Endothelial cell of umbilical vein (primary cell): ENCODE data around the gene MMP24. TPM values are rescaled to one million over a fixed set of nuclear protein-coding genes. Genes with fewer than 3 reads are reported as not detected.

Experiments used
- BruUV-seq: library from RNA; stranded (reverse); fragments of 400-500 nt; replicated peaks from 2 replicates; lab custom pipeline; 2021; lab: Mats Ljungman, UMichigan
- CTCF ChIA-PET: fragments of 300-600, 350-600 bp; sonication (Branson Sonifier 250); formaldehyde crosslinking; loops from one replicate; lab custom pipeline; 2021; ENCODE audit warnings: antibody characterized with exemption, inconsistent platforms; lab: Charles Lee
- POLR2A ChIA-PET: fragments of 300-600, 350-600 bp; sonication (Branson Sonifier 250); formaldehyde crosslinking; loops from one replicate; lab custom pipeline; 2021; ENCODE audit warnings: antibody characterized with exemption, inconsistent platforms; lab: Charles Lee
- DNase-seq: peaks from one replicate; pipeline ENCODE4 v3.0.0-alpha.2; 2011; ENCODE audit warnings: low read depth, low spot score
- FAIRE-seq: peaks from 2 replicates; lab custom pipeline; 2011; peaks lifted over from hg19 to GRCh38; lab: Jason Lieb, UNC
- H2AFZ ChIP-seq: 2 replicates; pipeline ENCODE4 v1.6.0; 2012; ENCODE audit warnings: low read depth, low read length, control low read depth, inconsistent platforms
- H3K27ac ChIP-seq: 2 replicates; pipeline ENCODE4 v1.5.1; 2011; ENCODE audit warnings: low read depth, mild to moderate bottlenecking, control low read depth, low read length, moderate library complexity; ENCODE audit not compliant: insufficient read depth
- H3K27me3 ChIP-seq, 2 experiments: 2 replicates each; pipeline versions ENCODE4 v1.6.0 to v1.6.1; 2011; ENCODE audit warnings: low read length in 2 of 2, mixed read lengths in 1 of 2; ENCODE audit not compliant: control insufficient read depth in 2 of 2, insufficient read depth in 2 of 2
- H3K36me3 ChIP-seq, 2 experiments: 2 replicates in 1 of 2; 3 replicates in 1 of 2; pipeline ENCODE4 v1.5.1; 2011; ENCODE audit warnings: low read length in 2 of 2, mild to moderate bottlenecking in 1 of 2, moderate library complexity in 1 of 2; ENCODE audit not compliant: control insufficient read depth in 2 of 2, insufficient read depth in 2 of 2; ENCODE audit errors: extremely low read depth in 1 of 2
- H3K4me1 ChIP-seq: 3 replicates; pipeline ENCODE4 v1.5.1; 2011; ENCODE audit warnings: mild to moderate bottlenecking, low read length; ENCODE audit not compliant: control insufficient read depth, insufficient read depth; ENCODE audit errors: extremely low read depth
- H3K4me2 ChIP-seq: 2 replicates; pipeline ENCODE4 v1.6.1; 2011; ENCODE audit warnings: low read length, control low read depth, mixed read lengths; ENCODE audit not compliant: insufficient read depth
- H3K4me3 ChIP-seq, 3 experiments: fragments of 200-600 bp in 1 of 3; sonication (generic), shearing (Covaris generic) in 1 of 3; replicated peaks in 1 of 3; 2 replicates each; pipeline ENCODE4 v1.5.1; 2011 to 2016; ENCODE audit warnings: control low read depth in 3 of 3, low read length in 3 of 3, mild to moderate bottlenecking in 2 of 3, inconsistent platforms in 1 of 3, low read depth in 1 of 3, moderate library complexity in 1 of 3; ENCODE audit not compliant: insufficient read depth in 1 of 3
- H3K79me2 ChIP-seq: 2 replicates; pipeline ENCODE4 v1.6.0; 2012; ENCODE audit warnings: low read length, inconsistent platforms; ENCODE audit not compliant: control insufficient read depth, insufficient read depth
- H3K9ac ChIP-seq: replicated peaks from 2 replicates; pipeline ENCODE3; 2011; ENCODE audit warnings: low read length, control low read depth; ENCODE audit not compliant: insufficient read depth; ENCODE audit errors: extremely low read depth
- H3K9me1 ChIP-seq: replicated peaks from 3 replicates; pipeline ENCODE4 v1.6.0; 2011; ENCODE audit warnings: mild to moderate bottlenecking, low read length; ENCODE audit not compliant: control insufficient read depth, insufficient read depth; ENCODE audit errors: extremely low read depth
- H3K9me3 ChIP-seq: replicated peaks from 2 replicates; pipeline ENCODE4 v1.5.1; 2012; ENCODE audit warnings: low read length, inconsistent platforms; ENCODE audit not compliant: control insufficient read depth, insufficient read depth
- H4K20me1 ChIP-seq: replicated peaks from 2 replicates; pipeline ENCODE3; 2011; ENCODE audit warnings: mild to moderate bottlenecking, low read length; ENCODE audit not compliant: control insufficient read depth, insufficient read depth; ENCODE audit errors: extremely low read depth
- EZH2 ChIP-seq: IDR thresholded peaks from 2 replicates; pipeline ENCODE4 v1.6.1; 2012; ENCODE audit warnings: borderline replicate concordance, low read depth, mild to moderate bottlenecking, moderate library complexity, low read length, inconsistent platforms; ENCODE audit not compliant: severe bottlenecking
- FOS ChIP-seq: IDR thresholded peaks from 2 replicates; pipeline ENCODE4 v1.6.1; 2011; ENCODE audit warnings: mild to moderate bottlenecking, low read length, moderate library complexity, borderline replicate concordance; ENCODE audit not compliant: insufficient read depth
- GATA2 ChIP-seq: IDR thresholded peaks from 2 replicates; pipeline ENCODE4 v1.7.0; 2011; ENCODE audit warnings: low read depth, mild to moderate bottlenecking, moderate library complexity, mixed read lengths, low read length; ENCODE audit not compliant: insufficient read length, insufficient read depth
- JUN ChIP-seq: IDR thresholded peaks from 2 replicates; pipeline ENCODE4 v1.6.1; 2011; ENCODE audit warnings: borderline replicate concordance, low read depth; ENCODE audit not compliant: insufficient read length, insufficient read depth
- MYC ChIP-seq: IDR thresholded peaks from one replicate; pipeline ENCODE4 v1.6.1; 2011; ENCODE audit warnings: mild to moderate bottlenecking, low read depth, low read length
- POLR2A ChIP-seq: IDR thresholded peaks from 2 replicates; pipeline ENCODE4 v1.6.1; 2012; ENCODE audit warnings: low read depth, mild to moderate bottlenecking, control low read depth, low read length
- POLR2AphosphoS5 ChIP-seq: IDR thresholded peaks from 2 replicates; pipeline ENCODE4 v1.6.1; 2012; ENCODE audit warnings: low read depth, mild to moderate bottlenecking, control low read depth, low read length, moderate library complexity; ENCODE audit not compliant: insufficient read depth
- dilution Hi-C: fragments of 300-500 bp; cut with MboI; formaldehyde crosslinking; loops from one replicate; pipeline ENCODE4 v1.15.0; 2019; ENCODE audit warnings: low sequenced_read_pairs; ENCODE audit not compliant: extremely low pct_ligation_motif_present
- intact Hi-C: fragments of 100-400 bp; cut with micrococcal nuclease; formaldehyde crosslinking; loops from one replicate; pipeline ENCODE4 v1.10.0; 2022
- polyA plus RNA-seq, 4 experiments: library from polyadenylated mRNA; depleted of rRNA in 3 of 4; stranded (reverse) in 3 of 4; unstranded in 1 of 4; fragments of >200 nt; gene quantifications; 2 replicates each; pipeline versions ENCODE4 v1.2.1 to v1.2.3, GENCODE V29; 2011 to 2012; ENCODE audit warnings: missing spikeins in 1 of 4
- total RNA-seq: library from RNA; stranded (reverse); gene quantifications from 2 replicates; pipeline ENCODE4 v1.2.3, GENCODE V29; 2021
- TF ChIP-seq, protein P1 (sequence below), 2 donors: IDR thresholded peaks; 1 replicate in 1 of 2; 2 replicates in 1 of 2; pipeline ENCODE4 v1.5.1; 2011; ENCODE audit warnings: low read length in 2 of 2, mild to moderate bottlenecking in 2 of 2, moderate library complexity in 2 of 2, control low read depth in 1 of 2, inconsistent platforms in 1 of 2, low read depth in 1 of 2; ENCODE audit not compliant: insufficient read depth in 1 of 2; ENCODE audit errors: extremely low read depth in 1 of 2

The MMP24 gene
- total and polyA plus RNA-seq, 2 donors (not counting 3 experiments of a cell fraction or from before 2014, with no cell fraction given), result 0.27 to 0.54 TPM

DNA sequence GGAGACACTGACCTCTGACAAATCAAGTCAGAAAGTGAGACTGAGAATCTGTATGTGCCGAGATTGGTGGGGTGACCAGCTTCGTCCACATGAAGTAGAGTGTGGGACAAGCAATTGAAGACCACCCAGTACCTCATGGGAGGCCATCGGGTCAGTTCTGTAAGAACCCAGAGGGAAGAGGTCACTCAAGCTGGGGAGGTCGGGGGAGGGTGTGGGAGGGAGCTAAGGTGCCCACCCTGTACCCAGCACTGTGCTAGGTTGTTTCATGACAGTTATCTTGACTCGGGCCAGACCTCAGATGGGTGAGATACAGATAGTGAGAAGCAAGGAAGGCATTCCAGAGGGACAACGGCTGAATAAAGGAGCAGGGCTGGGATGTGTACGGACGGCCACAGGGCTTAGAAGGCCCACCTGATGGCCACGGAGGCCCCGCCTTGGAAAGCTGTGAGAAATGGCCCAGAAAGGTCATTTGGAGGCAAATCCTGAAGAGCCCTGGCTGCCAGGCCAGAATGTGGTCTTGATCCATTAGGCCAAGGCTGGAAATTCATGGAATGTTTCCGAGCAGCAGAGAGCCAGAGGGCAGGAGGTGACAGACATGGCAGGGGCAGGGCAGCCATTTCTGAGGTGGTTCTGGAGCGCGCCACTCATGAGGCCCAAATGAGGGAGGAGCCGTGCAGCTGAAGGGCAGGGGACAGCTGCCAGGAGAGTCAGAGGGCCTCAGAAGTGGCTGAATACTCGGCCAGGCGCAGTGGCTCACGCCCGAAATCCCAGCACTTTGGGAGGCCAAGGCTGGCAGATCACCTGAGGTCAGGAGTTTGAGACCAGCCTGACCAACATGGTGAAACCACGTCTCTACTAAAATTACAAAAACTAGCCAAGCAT, 43.8 kb downstream of the MMP24 start:
- FAIRE-seq, result no peak
- POLR2A ChIA-PET, result no interaction called here
- H3K9ac ChIP-seq, result no peak overlapping the region

DNA sequence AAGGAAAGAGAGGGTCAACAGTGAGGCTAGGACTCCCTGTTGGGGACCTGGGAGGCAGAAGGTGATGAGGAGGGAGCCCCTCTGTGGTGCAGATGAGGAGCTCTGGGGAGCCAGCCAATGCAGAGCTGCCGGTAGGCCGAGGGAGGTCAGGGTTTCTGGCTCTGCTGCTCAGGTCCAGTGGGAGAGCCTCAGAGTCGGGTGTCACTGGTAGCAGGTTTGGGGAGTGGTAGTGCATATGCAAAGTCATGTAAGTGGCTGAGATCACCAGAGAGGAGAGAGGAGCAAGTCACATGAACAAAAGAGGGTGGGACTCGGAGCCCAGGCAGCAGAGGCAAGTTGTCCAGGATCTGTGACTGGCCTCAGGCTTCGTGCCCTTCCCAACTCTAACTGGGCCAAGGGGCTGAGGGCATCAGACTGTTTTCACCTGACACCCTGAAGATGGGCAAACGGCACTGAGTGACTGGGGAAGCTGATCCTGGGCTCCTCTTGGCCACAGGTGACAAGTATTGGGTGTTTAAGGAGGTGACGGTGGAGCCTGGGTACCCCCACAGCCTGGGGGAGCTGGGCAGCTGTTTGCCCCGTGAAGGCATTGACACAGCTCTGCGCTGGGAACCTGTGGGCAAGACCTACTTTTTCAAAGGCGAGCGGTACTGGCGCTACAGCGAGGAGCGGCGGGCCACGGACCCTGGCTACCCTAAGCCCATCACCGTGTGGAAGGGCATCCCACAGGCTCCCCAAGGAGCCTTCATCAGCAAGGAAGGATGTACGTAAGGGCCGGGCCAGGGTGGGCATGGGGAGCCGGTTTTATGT, 44.8 kb downstream of the MMP24 start:
- H3K9ac ChIP-seq, result no peak overlapping the region
- H3K9me3 ChIP-seq, result no peaks in the 10 kb centered on the region
- H3K4me2 ChIP-seq, result no peak overlapping the region
- no TSS peak for BruUV-seq
- H2AFZ ChIP-seq, result no peak overlapping the region
- intact Hi-C loops, result no loop called here
- no peaks in the 10 kb centered on the region for H4K20me1 ChIP-seq
- DNase-seq (no peak), FAIRE-seq (no peak)
- ChIA-PET CTCF (interaction anchor here (2.5 to 11.4 kb wide), 3 partner anchors 125 to 176 kb away, joined by 7 to 177 read pairs (median 118); partner anchors contain the start of genes EDEM2 and GDF5), POLR2A (no interaction called here)
- H3K36me3 ChIP-seq, result peaks cover 0 to 4% of the 10 kb centered on the region in 2 experiments
- TF ChIP-seq EZH2 (no peak), POLR2AphosphoS5 (no peak), GATA2 (no peak), JUN (no peak), FOS (no peak)
- TF ChIP-seq, protein P1, sequence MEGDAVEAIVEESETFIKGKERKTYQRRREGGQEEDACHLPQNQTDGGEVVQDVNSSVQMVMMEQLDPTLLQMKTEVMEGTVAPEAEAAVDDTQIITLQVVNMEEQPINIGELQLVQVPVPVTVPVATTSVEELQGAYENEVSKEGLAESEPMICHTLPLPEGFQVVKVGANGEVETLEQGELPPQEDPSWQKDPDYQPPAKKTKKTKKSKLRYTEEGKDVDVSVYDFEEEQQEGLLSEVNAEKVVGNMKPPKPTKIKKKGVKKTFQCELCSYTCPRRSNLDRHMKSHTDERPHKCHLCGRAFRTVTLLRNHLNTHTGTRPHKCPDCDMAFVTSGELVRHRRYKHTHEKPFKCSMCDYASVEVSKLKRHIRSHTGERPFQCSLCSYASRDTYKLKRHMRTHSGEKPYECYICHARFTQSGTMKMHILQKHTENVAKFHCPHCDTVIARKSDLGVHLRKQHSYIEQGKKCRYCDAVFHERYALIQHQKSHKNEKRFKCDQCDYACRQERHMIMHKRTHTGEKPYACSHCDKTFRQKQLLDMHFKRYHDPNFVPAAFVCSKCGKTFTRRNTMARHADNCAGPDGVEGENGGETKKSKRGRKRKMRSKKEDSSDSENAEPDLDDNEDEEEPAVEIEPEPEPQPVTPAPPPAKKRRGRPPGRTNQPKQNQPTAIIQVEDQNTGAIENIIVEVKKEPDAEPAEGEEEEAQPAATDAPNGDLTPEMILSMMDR (IDR thresholded peaks at IDR 0.05; ENCODE audit: extremely low read depth in 1 of 2, insufficient read depth in 1 of 2, low read depth in 1 of 2, low read length in 2 of 2), result no peak
- H3K9me1 ChIP-seq, result no peaks in the 10 kb centered on the region
- no peak overlapping the region for H3K27ac ChIP-seq
- H3K27me3 ChIP-seq, result no peaks in the 10 kb centered on the region
- H3K4me1 ChIP-seq, result no peaks in the 10 kb centered on the region
- dilution Hi-C loops, result loop anchor here (25.0 kb wide), 1 partner anchor 434 kb away; the partner anchor contains the start of gene NCOA6
- no peak overlapping the region for H3K4me3 ChIP-seq
- no peaks in the 10 kb centered on the region for H3K79me2 ChIP-seq

More for the DNA sequence above, 43.8 kb downstream of the MMP24 start:
- Histone ChIP-seq H4K20me1 (no peaks in the 10 kb centered on the region), H3K4me1 (no peaks in the 10 kb centered on the region), H3K4me3 (no peak overlapping the region), H3K79me2 (no peaks in the 10 kb centered on the region), H3K27ac (no peak overlapping the region), H3K9me3 (no peaks in the 10 kb centered on the region), H3K9me1 (no peaks in the 10 kb centered on the region), H3K4me2 (no peak overlapping the region), H2AFZ (no peak overlapping the region), H3K36me3 (no peaks in the 10 kb centered on the region), H3K27me3 (no peaks in the 10 kb centered on the region)
- dilution Hi-C loops, result loop anchor here (25.0 kb wide), 1 partner anchor 433 kb away; the partner anchor contains the start of gene NCOA6
- TF ChIP-seq JUN, result no peak
- no peak for TF ChIP-seq MYC
- no peak for TF ChIP-seq FOS
- TF ChIP-seq POLR2AphosphoS5, result no peak
- no peak for TF ChIP-seq POLR2A
- CTCF ChIA-PET, result interaction anchor here (1.3 to 11.4 kb wide), 5 partner anchors 43 to 435 kb away, joined by 5 to 177 read pairs (median 7); partner anchors contain the start of genes EDEM2 and GDF5
- BruUV-seq, result no TSS peak
- no peak for DNase-seq
- intact Hi-C loops, result no loop called here
